Epithelial cell of prostate (primary cell): ENCODE results near the gene CHIC1.
"Not testable (repeated sequence)": the region's sequence is repeated elsewhere in the genome, so short reads cannot be mapped to it uniquely, and the experiment has no call there.

Experiments
- DNase-seq: peaks from one replicate; pipeline ENCODE4 v3.0.0-alpha.2; 2011; ENCODE audit warnings: low read depth, low spot score
- H3K27ac ChIP-seq: fragments of 450-650 bp; 2 replicates; pipeline ENCODE4 v1.5.1; 2017; ENCODE audit warnings: mild to moderate bottlenecking

The CHIC1 gene

DNA sequence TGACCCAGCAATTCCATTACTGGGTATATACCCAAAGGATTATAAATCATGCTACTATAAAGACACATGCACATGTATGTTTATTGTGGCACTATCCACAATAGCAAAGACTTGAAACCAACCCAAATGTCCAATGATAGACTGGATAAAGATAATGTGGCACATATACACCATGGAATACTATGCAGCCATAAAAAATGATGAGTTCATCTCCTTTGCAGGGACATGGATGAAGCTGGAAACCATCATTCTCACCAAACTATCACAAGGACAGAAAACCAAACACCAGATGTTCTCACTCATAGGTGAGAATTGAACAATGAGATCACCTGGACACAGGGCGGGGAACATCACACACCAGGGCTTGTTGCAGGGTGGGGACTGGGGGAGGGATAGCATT lies 144.0 kb downstream of the CHIC1 start:
- not testable (repeated sequence) for H3K27ac ChIP-seq, DNase-seq

DNA sequence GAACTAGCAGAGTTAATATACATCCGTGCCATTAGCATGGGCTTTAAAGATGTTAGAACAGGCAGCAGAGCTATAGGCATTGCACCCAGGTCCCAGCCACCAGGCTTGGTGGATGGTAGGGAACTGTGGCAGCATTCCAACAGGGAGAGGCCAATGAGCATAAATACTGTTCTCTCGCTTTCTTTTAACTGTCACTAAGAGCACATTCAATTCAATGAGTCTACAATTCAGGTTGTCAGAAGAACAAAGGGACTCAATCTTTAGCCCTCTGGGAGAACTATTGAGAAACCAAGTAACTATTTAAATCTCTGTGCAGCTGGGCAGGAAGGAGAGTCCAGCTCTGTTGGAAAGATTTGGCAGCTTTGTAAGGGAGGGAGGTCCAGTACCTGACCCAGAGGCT lies 165.6 kb downstream of the CHIC1 start:
- no peak for DNase-seq
- no peak overlapping the region for H3K27ac ChIP-seq
